Measurements from ENCODE around the gene MTAP.

DNA sequence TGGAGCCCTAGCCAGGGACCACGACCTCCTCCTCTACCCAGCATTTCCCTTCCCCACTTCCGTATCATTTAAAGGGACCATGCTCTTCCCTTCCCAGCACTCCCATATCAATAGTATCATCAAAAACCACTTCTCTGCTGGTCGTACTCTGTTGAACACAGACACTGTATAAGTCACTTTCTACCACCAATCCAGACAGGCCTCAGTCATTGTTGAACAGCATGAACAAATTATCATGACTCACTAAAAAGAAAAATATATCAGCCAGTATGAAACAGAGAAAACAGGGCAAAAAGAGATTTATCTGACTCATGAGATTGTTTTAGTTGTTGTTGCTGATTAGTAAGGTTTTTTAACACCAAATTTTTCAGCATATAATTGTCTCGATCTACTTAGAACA lies 101.9 kb downstream of the MTAP start:
- TF ChIP-seq, protein P1, sequence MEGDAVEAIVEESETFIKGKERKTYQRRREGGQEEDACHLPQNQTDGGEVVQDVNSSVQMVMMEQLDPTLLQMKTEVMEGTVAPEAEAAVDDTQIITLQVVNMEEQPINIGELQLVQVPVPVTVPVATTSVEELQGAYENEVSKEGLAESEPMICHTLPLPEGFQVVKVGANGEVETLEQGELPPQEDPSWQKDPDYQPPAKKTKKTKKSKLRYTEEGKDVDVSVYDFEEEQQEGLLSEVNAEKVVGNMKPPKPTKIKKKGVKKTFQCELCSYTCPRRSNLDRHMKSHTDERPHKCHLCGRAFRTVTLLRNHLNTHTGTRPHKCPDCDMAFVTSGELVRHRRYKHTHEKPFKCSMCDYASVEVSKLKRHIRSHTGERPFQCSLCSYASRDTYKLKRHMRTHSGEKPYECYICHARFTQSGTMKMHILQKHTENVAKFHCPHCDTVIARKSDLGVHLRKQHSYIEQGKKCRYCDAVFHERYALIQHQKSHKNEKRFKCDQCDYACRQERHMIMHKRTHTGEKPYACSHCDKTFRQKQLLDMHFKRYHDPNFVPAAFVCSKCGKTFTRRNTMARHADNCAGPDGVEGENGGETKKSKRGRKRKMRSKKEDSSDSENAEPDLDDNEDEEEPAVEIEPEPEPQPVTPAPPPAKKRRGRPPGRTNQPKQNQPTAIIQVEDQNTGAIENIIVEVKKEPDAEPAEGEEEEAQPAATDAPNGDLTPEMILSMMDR (IDR thresholded peaks at IDR 0.05), result no peak
- no peak for TF ChIP-seq POLR2A (IDR thresholded peaks at IDR 0.05)

All from body of pancreas (tissue), 4 donors.